ENCODE results near the gene MAST4.

Gene MAST4

DNA sequence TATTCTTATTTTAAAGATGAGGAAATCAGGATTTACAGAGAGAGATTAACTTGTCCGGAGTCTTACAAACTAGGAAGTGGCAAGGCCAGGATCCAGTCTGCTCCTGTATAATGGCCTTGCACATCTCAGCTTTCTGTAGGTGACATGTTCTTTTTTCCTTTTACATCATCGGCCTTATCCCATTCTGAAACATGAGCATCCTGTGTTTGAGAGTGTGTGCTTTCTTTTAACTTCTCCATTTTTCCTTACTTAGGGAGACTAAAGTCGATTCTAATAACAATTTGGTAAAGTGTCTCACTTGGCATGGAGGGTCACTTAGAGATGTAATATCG lies 385.8 kb downstream of the MAST4 start (continued):
- no peak for TF ChIP-seq ZNF521 (tag by site-specific recombination; IDR thresholded peaks at IDR 0.05)
- TF ChIP-seq ZNF398 (tag by site-specific recombination; IDR thresholded peaks at IDR 0.05): no peak
- TF ChIP-seq ZNF10 (tag by site-specific recombination; IDR thresholded peaks at IDR 0.05): 0 out of 2 replicates have a peak, but pooled peaks have one; percentile 9
- TF ChIP-seq ZNF324 (tag by site-specific recombination; IDR thresholded peaks at IDR 0.05): 0 out of 2 replicates have a peak, but pooled peaks have one; percentile 7
- TF ChIP-seq SALL2 (tag by site-specific recombination; IDR thresholded peaks at IDR 0.05; ENCODE audit: borderline replicate concordance): no peak
- TF ChIP-seq ZNF155 (tag by site-specific recombination; IDR thresholded peaks at IDR 0.05): no peak
- TF ChIP-seq IKZF3 (tag by site-specific recombination; IDR thresholded peaks at IDR 0.05): no peak; the same call in 1 of the 2 replicates
- peak; percentile 31; the same call in 1 of the 2 replicates for TF ChIP-seq ZFP37 (tag by site-specific recombination; IDR thresholded peaks at IDR 0.05)
- no peak for TF ChIP-seq ZNF416 (tag by site-specific recombination; IDR thresholded peaks at IDR 0.05)
- TF ChIP-seq ZNF548 (tag by site-specific recombination; IDR thresholded peaks at IDR 0.05): no peak
- TF ChIP-seq ZNF184 (tag by site-specific recombination; IDR thresholded peaks at IDR 0.05): no peak
- no peak for TF ChIP-seq ZNF585B (tag by site-specific recombination; IDR thresholded peaks at IDR 0.05)
- TF ChIP-seq PRDM10 (tag by site-specific recombination; IDR thresholded peaks at IDR 0.05): peak; percentile 70
- TF ChIP-seq, protein P1, sequence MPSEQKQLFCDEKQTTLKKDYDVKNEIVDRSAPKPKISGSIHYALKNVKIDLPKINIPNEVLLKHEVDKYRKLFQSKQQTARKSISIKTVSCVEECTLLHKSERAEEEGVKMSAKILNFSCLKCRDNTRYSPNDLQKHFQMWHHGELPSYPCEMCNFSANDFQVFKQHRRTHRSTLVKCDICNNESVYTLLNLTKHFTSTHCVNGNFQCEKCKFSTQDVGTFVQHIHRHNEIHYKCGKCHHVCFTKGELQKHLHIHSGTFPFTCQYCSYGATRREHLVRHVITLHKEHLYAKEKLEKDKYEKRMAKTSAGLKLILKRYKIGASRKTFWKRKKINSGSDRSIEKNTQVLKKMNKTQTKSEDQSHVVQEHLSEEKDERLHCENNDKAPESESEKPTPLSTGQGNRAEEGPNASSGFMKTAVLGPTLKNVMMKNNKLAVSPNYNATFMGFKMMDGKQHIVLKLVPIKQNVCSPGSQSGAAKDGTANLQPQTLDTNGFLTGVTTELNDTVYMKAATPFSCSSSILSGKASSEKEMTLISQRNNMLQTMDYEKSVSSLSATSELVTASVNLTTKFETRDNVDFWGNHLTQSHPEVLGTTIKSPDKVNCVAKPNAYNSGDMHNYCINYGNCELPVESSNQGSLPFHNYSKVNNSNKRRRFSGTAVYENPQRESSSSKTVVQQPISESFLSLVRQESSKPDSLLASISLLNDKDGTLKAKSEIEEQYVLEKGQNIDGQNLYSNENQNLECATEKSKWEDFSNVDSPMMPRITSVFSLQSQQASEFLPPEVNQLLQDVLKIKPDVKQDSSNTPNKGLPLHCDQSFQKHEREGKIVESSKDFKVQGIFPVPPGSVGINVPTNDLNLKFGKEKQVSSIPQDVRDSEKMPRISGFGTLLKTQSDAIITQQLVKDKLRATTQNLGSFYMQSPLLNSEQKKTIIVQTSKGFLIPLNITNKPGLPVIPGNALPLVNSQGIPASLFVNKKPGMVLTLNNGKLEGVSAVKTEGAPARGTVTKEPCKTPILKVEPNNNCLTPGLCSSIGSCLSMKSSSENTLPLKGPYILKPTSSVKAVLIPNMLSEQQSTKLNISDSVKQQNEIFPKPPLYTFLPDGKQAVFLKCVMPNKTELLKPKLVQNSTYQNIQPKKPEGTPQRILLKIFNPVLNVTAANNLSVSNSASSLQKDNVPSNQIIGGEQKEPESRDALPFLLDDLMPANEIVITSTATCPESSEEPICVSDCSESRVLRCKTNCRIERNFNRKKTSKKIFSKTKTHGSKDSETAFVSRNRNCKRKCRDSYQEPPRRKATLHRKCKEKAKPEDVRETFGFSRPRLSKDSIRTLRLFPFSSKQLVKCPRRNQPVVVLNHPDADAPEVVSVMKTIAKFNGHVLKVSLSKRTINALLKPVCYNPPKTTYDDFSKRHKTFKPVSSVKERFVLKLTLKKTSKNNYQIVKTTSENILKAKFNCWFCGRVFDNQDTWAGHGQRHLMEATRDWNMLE (tag by site-specific recombination; conservative IDR thresholded peaks at IDR 0.05; ENCODE audit: low read depth): no peak; the same call in 1 of the 2 replicates
- TF ChIP-seq TCF7L2 (IDR thresholded peaks at IDR 0.05; ENCODE audit: borderline replicate concordance, low read depth, low read length): no peak
- TF ChIP-seq ZNF140 (tag by site-specific recombination; IDR thresholded peaks at IDR 0.05): no peak
- peak; percentile 90 for TF ChIP-seq ZNF629 (tag by site-specific recombination; IDR thresholded peaks at IDR 0.05)
- TF ChIP-seq, protein P2, sequence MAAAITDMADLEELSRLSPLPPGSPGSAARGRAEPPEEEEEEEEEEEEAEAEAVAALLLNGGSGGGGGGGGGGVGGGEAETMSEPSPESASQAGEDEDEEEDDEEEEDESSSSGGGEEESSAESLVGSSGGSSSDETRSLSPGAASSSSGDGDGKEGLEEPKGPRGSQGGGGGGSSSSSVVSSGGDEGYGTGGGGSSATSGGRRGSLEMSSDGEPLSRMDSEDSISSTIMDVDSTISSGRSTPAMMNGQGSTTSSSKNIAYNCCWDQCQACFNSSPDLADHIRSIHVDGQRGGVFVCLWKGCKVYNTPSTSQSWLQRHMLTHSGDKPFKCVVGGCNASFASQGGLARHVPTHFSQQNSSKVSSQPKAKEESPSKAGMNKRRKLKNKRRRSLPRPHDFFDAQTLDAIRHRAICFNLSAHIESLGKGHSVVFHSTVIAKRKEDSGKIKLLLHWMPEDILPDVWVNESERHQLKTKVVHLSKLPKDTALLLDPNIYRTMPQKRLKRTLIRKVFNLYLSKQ (tag by site-specific recombination; IDR thresholded peaks at IDR 0.05; ENCODE audit: borderline replicate concordance): no peak
- TF ChIP-seq ZNF391 (tag by site-specific recombination; IDR thresholded peaks at IDR 0.05; ENCODE audit: borderline replicate concordance, low read depth): no peak
- peak; percentile 50 for TF ChIP-seq ZXDB (tag by site-specific recombination; IDR thresholded peaks at IDR 0.05)
- TF ChIP-seq, protein P3, sequence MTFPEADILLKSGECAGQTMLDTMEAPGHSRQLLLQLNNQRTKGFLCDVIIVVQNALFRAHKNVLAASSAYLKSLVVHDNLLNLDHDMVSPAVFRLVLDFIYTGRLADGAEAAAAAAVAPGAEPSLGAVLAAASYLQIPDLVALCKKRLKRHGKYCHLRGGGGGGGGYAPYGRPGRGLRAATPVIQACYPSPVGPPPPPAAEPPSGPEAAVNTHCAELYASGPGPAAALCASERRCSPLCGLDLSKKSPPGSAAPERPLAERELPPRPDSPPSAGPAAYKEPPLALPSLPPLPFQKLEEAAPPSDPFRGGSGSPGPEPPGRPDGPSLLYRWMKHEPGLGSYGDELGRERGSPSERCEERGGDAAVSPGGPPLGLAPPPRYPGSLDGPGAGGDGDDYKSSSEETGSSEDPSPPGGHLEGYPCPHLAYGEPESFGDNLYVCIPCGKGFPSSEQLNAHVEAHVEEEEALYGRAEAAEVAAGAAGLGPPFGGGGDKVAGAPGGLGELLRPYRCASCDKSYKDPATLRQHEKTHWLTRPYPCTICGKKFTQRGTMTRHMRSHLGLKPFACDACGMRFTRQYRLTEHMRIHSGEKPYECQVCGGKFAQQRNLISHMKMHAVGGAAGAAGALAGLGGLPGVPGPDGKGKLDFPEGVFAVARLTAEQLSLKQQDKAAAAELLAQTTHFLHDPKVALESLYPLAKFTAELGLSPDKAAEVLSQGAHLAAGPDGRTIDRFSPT (tag by site-specific recombination; IDR thresholded peaks at IDR 0.05): peak; percentile 9; the same call in 1 of the 2 replicates
- no peak for TF ChIP-seq ZNF426 (tag by site-specific recombination; IDR thresholded peaks at IDR 0.05)
- no peak for TF ChIP-seq ZNF169 (tag by site-specific recombination; IDR thresholded peaks at IDR 0.05)
- TF ChIP-seq ZNF670 (tag by site-specific recombination; IDR thresholded peaks at IDR 0.05; ENCODE audit: low read depth): no peak
- TF ChIP-seq, protein P4, sequence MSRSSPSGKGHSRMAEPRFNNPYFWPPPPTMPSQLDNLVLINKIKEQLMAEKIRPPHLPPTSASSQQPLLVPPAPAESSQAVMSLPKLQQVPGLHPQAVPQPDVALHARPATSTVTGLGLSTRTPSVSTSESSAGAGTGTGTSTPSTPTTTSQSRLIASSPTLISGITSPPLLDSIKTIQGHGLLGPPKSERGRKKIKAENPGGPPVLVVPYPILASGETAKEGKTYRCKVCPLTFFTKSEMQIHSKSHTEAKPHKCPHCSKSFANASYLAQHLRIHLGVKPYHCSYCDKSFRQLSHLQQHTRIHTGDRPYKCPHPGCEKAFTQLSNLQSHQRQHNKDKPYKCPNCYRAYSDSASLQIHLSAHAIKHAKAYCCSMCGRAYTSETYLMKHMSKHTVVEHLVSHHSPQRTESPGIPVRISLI (tag by site-specific recombination; IDR thresholded peaks at IDR 0.05): peak; percentile 71; the same call in 1 of the 2 replicates
